Measurements from ENCODE around the gene FABP6.
A peak's percentile ranks its signal among the peaks of the same experiment; 100 is the strongest.

Gene FABP6

GRCh38 chr5:160263326-160263855, 34.1 kb downstream of the FABP6 start:
- DNase-seq, result no peak

GRCh38 chr5:160266044-160266443, 36.7 kb downstream of the FABP6 start:
- no peak for DNase-seq

GRCh38 chr5:160266752-160267345, 37.5 kb downstream of the FABP6 start:
- DNase-seq, result no peak

- no peak for DNase-seq
These were observed 38.8 kb downstream of the FABP6 start for GRCh38 chr5:160268121-160268520.

- DNase-seq, result peak; percentile 59 to 67
These were observed 39.7 kb downstream of the FABP6 start for GRCh38 chr5:160269017-160269416.

GRCh38 chr5:160270704-160271103, 41.4 kb downstream of the FABP6 start:
- no peak for DNase-seq

- DNase-seq, result peak in 1 of 2 donors; percentile 18
These were observed 42.1 kb downstream of the FABP6 start for GRCh38 chr5:160271396-160271795.

GRCh38 chr5:160271836-160272235, 42.5 kb downstream of the FABP6 start:
- no peak for DNase-seq

GRCh38 chr5:160272264-160272663, 43.0 kb downstream of the FABP6 start:
- DNase-seq, result no peak

GRCh38 chr5:160272889-160273288, 43.6 kb downstream of the FABP6 start:
- no peak for DNase-seq

- DNase-seq, result no peak
These were observed 45.2 kb downstream of the FABP6 start for GRCh38 chr5:160274483-160274931.

- DNase-seq, result no peak
These were observed 49.0 kb downstream of the FABP6 start for GRCh38 chr5:160278343-160278742.

- DNase-seq, result no peak
These were observed 51.2 kb downstream of the FABP6 start for GRCh38 chr5:160280384-160281095.

GRCh38 chr5:160281275-160281674, 52.0 kb downstream of the FABP6 start:
- no peak for DNase-seq

- DNase-seq, result no peak
These were observed 55.1 kb downstream of the FABP6 start for GRCh38 chr5:160284291-160284873.

- DNase-seq, result no peak
These were observed 56.0 kb downstream of the FABP6 start for GRCh38 chr5:160285316-160285715.

GRCh38 chr5:160286947-160287346, 57.6 kb downstream of the FABP6 start:
- DNase-seq, result no peak

GRCh38 chr5:160287378-160288051, 58.2 kb downstream of the FABP6 start:
- no peak for DNase-seq

Data from bone marrow (tissue), 2 donors.